Dedifferentiated amniotic fluid mesenchymal stem cell (primary cell): ENCODE data around the gene PDP2.
"Not testable (repeated sequence)": the region's sequence is repeated elsewhere in the genome, so short reads cannot be mapped to it uniquely, and the experiment has no call there.

Experiments used
- DNase-seq: peaks from one replicate; pipeline ENCODE4 v3.0.0-alpha.2; 2016; ENCODE audit errors: extremely low spot score

PDP2 gene

DNA sequence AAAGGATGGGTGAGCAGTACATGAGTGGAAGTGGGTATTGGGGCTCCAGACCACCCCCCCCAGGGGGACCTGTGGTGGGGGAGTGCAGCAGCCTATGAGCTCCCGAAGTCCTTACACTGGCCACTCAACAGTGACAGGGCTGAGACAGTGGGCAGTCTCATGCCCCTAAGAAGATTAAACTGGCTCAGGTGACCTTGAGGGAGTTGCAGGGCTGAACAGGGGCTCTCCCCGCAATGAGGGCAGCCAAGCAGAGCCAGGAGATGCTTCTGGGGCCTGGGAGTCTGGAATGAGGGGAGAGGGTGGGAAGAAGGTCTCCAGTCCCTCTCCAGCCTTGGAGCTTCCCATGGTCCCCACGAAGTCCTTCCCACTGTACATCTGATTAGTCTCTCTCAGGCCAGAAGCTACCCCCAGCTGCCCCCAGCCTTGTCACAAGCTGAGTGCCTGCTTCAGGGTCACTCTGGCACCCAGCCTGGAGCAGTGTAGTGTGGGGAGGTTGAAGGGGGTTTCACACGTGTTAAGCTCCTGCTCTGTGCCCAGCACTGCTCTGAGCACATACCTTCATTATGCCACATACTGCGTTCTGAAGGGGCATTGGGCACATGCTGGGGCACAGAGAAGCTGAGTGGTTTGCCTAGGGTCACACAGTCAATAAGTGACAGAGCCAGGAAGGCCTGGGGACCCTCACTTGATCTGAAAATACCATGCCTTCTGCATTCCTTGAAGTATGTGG is 39.4 kb downstream of the PDP2 start:
- no peak for DNase-seq

DNA sequence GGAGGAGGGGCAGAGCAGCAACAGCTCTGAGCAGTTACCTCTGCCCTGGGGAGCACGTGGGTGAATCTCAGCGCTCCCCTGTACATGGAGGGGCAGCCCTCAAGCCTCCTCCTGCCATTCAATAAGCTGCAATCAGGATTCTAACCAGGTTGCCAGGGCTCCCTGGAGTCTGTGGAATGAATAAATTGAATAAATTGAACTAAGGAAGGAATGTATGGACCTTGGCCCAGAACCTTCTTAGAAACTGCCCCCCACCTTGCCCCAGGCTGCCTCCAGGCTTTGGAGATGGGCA is 39.9 kb downstream of the PDP2 start:
- no peak for DNase-seq

GRCh38 chr16:66920924-66921680 is 40.8 kb downstream of the PDP2 start:
- no peak for DNase-seq

DNA sequence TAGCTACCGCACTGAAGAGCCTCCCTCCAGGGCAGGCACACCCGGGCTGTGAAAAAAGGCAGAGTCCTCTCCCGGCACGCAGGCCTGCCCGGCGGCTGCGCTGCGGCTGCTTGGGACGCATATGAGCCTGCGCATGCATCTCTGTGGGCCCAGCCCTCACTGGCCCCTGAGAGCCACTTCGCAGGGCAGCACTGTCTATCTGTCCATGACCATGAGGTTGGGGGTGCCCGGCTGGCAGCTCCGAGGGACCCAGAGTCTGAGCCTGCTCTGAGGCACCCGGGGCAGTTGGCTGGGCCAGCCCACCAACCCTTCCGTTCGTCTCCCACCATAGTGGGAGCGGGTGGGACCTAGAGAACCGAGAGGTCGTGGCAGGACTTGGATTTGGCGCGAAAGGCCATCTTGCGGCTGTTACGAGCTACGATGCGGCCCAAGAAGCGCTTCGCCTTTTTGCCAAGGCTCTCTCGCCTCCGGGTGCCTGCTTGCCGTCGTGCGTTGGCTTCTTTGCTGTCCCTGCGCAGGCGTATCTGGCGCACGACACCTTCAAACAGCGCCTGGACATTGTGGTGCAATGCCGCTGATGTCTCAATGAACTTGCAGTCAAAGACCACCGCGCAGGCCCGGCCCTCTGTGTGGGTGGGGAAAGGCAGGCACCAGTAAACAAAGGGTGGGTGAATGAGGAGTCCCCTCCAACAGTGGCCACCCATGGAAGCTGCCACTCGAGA is 41.6 kb downstream of the PDP2 start:
- no peak for DNase-seq

- no peak for DNase-seq
Observed at GRCh38 chr16:66923247-66923731, 43.0 kb downstream of the PDP2 start.

DNA sequence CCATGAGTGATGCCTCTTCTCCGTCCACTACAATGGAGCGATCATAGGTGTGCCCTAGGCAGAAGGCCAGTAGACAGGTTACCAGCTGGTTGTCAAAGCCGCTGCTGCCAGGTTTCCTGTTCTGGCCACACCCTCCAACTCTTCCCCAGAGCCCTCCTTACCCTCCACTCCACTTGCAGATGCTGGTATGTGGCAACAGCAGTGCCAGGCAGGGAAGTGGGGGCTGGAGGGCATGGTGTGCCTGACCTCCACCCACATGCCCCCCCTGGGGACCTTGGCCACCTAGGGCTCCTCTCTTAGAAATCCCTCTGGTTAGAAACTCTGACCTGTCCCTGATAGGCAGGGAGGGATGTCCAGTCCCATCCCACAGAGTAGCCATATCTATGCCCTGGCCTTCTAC is 43.6 kb downstream of the PDP2 start:
- DNase-seq: no peak

- DNase-seq: no peak
Observed at GRCh38 chr16:66924527-66925321, 44.4 kb downstream of the PDP2 start.

- no peak for DNase-seq
Observed at GRCh38 chr16:66925322-66925840, 45.1 kb downstream of the PDP2 start, which contains the start of gene RRAD. TSS of gene RRAD (minus strand) at chr16:66925535. CDS start at chr16:66925179, 356 bp downstream.

- no peak for DNase-seq
Observed at GRCh38 chr16:66926171-66926947, 46.0 kb downstream of the PDP2 start.

GRCh38 chr16:66926961-66927436 is 46.7 kb downstream of the PDP2 start:
- peak; percentile 55 for DNase-seq

DNA sequence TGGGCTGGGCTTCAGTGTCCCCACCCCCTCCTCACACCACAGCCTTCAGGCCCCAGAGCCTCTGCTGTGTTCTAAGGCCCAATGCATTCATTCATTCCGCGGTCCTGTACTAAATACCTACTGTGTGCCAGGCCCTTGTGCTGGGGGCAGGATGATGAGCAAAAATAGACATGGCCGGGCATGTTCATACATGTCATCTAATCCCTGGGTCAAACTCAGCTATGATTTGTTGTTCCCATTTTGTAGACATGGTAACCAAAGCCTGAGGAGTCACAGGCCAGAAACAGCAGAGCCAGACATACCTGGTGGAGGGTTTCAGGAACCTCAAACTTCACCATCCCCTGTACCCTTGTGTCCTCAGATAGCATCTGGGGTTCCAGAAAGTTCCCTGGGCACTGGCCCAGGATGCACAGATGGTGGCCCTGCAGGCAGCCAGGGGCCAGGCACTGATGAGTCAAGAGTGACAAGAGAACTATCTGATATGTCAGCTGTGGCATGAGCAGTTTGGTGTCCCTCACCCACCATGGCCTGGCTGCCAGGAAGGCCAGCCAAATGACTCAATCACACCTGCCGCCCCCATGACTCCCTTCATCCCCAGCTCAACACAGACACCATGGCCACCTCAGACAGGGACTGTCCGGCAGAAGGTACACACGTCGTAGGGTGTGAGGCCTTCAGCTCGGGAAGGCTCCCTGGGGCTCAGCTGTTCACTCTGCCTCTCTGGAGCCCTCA is 47.8 kb downstream of the PDP2 start:
- no peak for DNase-seq

- no peak for DNase-seq
Observed at GRCh38 chr16:66928702-66929388, 48.5 kb downstream of the PDP2 start.

- no peak for DNase-seq
Observed at GRCh38 chr16:66930189-66930588, 49.9 kb downstream of the PDP2 start.

DNA sequence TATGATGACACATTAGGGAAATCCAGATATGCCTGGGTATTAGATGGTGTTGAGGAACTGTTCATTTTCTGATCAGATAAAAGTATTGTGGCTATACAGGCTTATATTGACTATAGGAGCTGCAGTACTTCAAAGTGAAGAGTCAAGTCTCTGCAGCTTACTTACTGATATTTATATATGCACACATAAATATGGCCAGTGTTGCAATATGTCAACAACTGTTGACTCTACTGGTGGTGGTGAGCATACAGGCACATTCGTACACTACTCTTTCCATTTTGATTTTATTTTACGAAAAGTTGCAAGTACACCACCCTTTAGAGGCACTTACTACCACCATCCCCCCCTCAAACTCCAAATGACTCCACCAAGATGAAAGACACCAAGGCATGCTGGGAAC is 51.4 kb downstream of the PDP2 start:
- no peak for DNase-seq

DNA sequence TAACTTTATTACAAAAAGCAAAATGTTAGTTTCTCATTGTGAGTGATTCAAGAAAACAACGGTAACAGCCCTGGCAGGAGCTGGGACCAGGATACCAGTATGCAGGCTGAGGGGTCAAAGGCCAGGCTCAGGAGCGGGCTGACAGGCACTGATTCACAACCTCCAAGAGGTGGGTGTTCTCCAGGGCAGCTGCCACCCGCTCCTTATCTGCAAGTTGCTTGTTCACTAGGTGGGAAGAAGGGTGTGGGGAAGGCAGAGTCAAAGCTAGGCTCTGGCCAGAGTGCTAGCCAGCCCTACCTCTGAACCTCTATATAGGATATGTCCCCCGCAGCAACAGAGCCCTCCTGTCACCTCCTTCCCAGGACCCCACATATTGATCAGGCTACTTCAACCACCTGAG is 51.8 kb downstream of the PDP2 start:
- no peak for DNase-seq

GRCh38 chr16:66933776-66934137 is 53.4 kb downstream of the PDP2 start:
- DNase-seq: no peak

GRCh38 chr16:66934138-66934838 is 54.0 kb downstream of the PDP2 start, which contains the start of gene CIAO2B:
TSS of gene CIAO2B (minus strand) at chr16:66934402. CDS start at chr16:66934364, 38 bp downstream.
- DNase-seq: peak; percentile 72

- not testable (repeated sequence) for DNase-seq
Observed at GRCh38 chr16:66934839-66935313, 54.6 kb downstream of the PDP2 start.
